GM19455 (cell line): Measurements from ENCODE around the gene NME4.
"Not testable (repeated sequence)": the region's sequence is repeated elsewhere in the genome, so short reads cannot be mapped to it uniquely, and the experiment has no call there.

Experiments
- ATAC-seq: cut with Tn5 transposase; IDR thresholded peaks from one replicate; pipeline ENCODE4 v1.9.1; 2021; ENCODE audit not compliant: unreplicated experiment

Gene NME4

DNA sequence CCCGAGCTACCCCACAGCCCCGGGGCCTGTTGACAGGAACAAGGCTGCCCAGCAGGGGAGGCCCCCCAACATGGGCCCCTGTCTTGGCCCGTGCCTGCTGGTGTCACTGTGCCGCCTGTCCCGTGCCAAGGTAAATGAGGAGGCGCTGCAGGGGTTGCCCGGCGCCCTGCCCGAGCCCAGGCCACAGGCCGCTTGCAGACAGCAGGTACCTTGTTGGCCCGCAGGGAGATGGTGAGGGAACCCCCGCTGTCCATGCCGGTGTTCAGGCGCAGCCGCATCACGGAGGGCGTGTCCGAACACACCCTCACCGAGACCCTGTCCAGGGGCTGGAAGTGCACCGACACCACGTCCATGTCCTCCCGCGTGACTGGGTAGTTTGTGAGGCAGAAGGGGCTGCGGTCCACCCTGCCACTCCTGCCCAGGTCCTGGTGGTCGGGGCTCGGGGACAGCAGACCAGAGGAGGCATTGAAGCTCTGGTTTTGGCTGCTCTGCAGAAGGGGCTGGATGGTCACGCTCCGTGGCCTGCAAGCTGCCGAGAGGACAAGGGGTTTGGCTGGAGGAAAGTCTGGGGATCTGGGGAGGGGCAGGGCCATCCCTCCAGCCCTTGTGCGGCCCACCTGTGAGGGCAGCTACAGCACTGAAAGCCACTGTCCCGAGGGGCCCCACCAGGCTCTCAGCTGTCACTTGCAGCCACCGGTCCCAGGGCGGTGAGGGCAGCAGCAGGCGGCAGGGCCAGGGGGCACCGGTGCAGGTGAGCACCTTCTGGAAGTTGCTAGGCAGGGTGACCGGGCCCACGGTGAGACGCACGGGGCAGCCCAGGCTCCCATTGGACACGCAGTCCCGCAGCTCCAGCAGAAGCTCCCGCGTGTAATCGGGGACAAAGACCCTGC, 20.8 kb upstream of the NME4 start:
- no peak for ATAC-seq

- ATAC-seq, result no peak
Measured at GRCh38 chr16:376817-377418, 20.1 kb upstream of the NME4 start.

DNA sequence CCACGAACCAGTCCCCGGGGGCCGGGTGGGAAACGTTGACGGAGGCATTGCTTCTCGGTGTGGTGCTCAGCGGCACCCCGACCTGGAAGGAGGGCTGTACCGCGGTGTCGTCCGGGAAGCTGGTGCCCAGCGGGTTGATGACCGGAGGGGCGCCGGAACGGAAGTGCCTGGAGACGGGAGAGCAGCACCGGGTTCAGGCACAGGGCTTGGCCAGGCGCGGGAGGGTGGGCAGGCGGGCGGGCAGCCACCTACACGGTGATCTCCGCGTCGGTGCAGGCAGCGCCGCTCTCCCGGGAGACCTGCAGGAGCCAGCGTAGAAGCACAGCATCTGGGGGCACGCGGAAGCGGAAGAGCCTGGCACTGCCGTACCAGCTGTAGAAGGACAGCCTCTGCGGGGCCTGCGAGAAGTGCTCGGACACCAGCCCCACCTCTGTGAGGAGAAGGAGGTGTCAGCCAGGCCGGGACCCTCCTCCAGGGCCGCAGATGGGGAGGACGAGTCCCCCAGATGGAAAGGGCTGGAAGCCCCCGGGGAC, 19.5 kb upstream of the NME4 start:
- no peak for ATAC-seq

GRCh38 chr16:378113-378820, 18.7 kb upstream of the NME4 start:
- ATAC-seq, result not testable (repeated sequence)

DNA sequence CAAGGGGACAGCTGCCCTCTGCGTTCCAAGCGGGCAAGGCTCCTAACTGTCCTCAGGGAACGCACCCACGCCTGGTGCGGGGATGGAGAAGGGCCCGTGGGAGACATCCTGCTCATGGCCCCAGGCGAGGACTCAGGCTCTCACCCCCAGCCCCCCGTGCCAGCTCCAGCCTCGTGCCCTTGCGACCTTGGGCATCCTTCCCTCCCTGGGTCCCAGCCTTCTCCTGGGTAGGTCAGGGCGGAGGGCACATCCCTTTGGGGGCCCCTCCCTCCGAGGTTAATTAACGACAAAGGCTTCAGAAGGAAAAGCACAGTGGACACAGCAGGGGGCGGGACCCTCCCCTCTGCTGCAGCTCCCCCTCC, 18.2 kb upstream of the NME4 start:
- ATAC-seq, result no peak

GRCh38 chr16:379183-379960, 17.6 kb upstream of the NME4 start:
- ATAC-seq, result no peak

- no peak for ATAC-seq
Measured at GRCh38 chr16:379961-380761, 16.8 kb upstream of the NME4 start.

DNA sequence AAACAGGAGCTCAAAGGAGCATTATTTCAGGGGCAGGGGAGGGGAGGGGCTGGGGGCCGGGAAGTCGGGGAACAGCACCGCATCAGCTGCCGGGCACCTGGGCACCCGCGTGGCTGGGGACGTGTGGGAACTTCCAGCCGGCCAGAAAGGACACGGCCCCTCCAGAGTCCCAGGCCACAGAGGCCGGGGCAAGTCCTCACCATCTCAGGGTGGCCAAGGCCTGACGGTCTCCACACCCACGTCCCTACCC, 16.3 kb upstream of the NME4 start:
- no peak for ATAC-seq

GRCh38 chr16:381012-381788, 15.8 kb upstream of the NME4 start:
- peak; percentile 37 for ATAC-seq

- peak; percentile 53 for ATAC-seq
Measured at GRCh38 chr16:381789-382717, 14.9 kb upstream of the NME4 start, which contains the start of gene PGAP6. Gene PGAP6 (minus strand): TSS chr16:381978. CDS start chr16:381821, 157 bp downstream.

DNA sequence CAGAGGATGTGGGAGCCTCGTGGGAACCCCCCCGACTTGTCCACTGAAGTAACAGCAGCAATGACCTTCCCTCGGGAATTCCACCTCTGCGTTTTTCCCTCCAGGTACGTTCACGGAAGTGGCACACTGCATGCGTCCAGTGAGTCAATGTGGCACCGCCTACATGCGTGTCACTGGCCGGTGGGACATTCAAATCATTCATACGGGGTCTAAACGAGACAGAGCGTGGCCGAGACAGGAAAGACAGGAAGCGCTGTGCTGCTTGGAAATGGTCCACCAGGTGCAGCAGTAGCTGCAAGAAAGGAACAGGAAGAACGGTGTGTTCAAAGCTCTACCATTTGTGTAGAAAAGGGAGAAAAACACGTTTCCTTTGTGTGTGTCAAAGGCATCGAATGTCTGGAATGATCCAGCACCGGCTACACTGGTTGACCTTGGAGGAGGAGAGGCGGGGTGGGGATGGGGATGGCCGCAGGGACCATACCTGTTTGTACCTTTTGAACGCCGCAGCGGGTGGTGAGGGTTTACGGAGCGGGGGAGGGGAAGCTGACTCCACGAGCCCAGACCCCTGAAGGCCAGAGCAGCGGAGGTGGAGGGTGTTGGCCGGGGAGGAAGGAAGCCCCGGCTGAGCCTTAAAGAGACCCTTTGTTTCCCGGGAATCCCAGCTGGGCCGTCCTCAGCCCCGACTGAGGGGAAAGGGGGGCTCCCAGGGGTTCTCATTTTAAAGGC, 13.5 kb upstream of the NME4 start:
- no peak for ATAC-seq

- ATAC-seq, result no peak
Measured at GRCh38 chr16:386641-387156, 10.3 kb upstream of the NME4 start.

- not testable (repeated sequence) for ATAC-seq
Measured at GRCh38 chr16:387761-388666, 9.0 kb upstream of the NME4 start.

DNA sequence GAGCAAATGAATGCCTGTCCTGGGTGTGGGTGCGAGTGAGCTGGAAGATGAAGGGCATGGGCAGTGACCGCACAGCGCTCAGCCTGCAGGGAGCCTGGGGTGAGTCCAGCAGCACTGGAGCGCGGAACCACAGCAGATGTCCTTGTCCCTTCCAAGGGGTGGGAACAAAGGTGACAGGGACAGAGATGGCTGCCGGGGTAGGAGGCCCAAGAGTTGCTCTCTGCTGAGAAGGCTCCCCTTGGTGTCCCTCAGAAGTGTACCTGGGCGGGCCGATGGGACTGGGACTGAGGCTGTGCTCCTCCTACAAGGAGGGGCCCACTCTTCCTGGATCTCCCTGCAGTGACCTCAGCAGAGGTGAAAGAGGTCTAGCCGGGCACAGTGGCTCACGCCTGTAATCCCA, 7.6 kb upstream of the NME4 start:
- no peak for ATAC-seq

DNA sequence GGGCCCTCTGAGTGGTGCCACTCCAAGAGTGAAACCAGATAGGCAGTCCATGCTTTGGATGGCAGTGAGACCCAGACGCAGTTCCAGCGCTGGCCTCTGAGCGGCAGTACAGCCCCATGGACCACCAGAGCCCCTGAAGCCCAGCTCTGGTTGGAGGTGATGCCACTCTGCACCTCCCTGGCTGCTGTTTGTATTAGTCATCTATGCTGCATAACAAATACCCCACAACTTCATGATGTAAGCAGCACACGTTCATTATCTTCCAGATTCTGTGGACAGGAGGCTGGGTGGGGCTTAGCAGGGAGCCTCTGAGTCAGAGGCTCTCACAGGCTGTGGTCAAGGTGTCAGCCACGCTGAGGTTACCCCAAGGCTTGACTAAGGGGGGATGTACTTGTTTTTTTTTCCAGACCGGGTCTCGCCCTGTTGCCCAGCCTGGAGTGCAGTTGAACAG, 5.1 kb upstream of the NME4 start:
- ATAC-seq, result no peak

DNA sequence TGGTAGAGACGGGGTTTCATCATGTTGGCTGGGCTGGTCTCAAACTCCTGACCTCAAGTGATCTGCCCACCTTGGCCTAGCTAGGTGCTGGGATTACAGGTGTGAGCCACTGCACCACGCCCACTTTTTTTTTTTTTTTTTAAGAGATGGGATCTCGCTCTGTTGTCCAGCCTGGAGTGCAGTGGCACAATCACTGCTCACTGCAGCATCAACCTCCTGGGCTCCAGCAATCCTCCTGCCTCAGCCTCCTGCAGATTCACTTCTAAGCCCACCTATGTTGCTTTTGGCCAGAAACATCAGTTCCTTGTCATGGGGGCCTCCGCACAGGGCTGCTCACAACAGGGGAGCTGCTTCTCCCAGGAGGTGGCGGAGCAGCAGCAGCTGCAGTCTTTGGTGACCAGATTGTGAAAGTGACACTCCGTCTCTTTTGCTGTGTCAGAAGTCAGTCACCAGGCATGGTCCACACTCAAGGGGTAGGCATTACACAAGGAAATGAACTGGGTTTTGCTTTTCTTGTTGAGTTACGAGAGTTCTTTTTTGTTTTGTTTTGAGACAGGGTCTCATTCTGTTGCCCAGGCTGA, 4.5 kb upstream of the NME4 start:
- ATAC-seq, result no peak
